Measurements from ENCODE around the gene SLC25A30. TPM values are rescaled to one million over a fixed set of nuclear protein-coding genes. Genes with fewer than 3 reads are reported as not detected.

Gene SLC25A30, protein sequence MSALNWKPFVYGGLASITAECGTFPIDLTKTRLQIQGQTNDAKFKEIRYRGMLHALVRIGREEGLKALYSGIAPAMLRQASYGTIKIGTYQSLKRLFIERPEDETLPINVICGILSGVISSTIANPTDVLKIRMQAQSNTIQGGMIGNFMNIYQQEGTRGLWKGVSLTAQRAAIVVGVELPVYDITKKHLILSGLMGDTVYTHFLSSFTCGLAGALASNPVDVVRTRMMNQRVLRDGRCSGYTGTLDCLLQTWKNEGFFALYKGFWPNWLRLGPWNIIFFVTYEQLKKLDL
- 10 to 100 TPM; 32.6 to 38.4 TPM for total RNA-seq

DNA sequence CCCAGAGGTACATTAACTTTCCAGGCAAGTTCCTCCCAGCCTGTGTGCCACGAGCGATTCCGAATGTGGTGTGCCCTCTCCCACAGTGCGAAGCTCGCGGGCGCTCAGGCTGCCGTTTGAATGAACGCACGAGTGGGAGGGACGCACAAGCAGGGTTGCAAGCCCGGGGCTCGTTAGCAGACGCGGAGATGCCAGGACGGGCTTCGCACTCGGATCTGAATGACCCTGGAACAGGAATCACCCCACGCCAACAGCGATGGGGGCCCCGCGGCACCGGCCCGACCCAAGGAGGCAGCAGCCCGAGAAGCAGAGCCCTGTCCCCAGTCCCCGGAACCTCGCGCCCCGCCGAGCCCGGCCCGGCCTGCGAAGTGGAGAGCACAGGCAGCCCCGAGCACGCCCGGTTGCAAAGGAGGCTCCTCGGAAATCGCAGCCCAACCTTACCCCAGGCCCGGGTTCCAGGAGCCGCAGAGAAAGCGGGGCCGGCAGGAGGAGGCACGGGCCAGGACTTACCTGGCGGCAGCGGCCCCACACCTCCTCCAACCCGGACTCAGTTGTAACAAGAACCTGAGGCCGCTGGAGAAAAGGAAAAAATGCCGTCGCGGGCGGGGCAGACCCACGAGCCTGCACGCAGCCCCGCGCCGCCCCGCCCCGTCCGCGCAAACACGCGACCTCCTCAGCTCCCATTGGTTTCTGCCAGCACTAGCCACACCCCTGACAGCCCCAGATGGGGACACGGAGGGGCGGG, at the start of gene SLC25A30:
Gene SLC25A30 (minus strand): TSS at position 584 of the 745 bp plus-strand sequence. CDS start 6,948 bp downstream, outside the sequence.
- no peaks in the 10 kb centered on the region for H3K27me3 ChIP-seq
- peaks cover 0 to 35% of the 10 kb centered on the region in 2 donors for H3K4me1 ChIP-seq

GRCh38 chr13:45466359-45466758, 48.2 kb upstream of the SLC25A30 start:
- H3K36me3 ChIP-seq = no peaks in the 10 kb centered on the region
- peaks cover 0 to 44% of the 10 kb centered on the region in 2 donors for H3K4me1 ChIP-seq
- DNase-seq (ENCODE audit: low spot score) = no peak
- H3K27me3 ChIP-seq = no peaks in the 10 kb centered on the region
- no peak overlapping the region for H3K4me3 ChIP-seq
- peak overlapping the region in 1 of 2 donors; percentile 3 for H3K27ac ChIP-seq
- TF ChIP-seq, protein P1, sequence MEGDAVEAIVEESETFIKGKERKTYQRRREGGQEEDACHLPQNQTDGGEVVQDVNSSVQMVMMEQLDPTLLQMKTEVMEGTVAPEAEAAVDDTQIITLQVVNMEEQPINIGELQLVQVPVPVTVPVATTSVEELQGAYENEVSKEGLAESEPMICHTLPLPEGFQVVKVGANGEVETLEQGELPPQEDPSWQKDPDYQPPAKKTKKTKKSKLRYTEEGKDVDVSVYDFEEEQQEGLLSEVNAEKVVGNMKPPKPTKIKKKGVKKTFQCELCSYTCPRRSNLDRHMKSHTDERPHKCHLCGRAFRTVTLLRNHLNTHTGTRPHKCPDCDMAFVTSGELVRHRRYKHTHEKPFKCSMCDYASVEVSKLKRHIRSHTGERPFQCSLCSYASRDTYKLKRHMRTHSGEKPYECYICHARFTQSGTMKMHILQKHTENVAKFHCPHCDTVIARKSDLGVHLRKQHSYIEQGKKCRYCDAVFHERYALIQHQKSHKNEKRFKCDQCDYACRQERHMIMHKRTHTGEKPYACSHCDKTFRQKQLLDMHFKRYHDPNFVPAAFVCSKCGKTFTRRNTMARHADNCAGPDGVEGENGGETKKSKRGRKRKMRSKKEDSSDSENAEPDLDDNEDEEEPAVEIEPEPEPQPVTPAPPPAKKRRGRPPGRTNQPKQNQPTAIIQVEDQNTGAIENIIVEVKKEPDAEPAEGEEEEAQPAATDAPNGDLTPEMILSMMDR (IDR thresholded peaks at IDR 0.05) = no peak
- H3K9me3 ChIP-seq = no peaks in the 10 kb centered on the region

More for the DNA sequence above, at the start of gene SLC25A30:
- Histone ChIP-seq H3K27ac (peak within 1 kb of the TSS; percentile 91 to 94), H3K4me3 (peak within 1 kb of the TSS; percentile 68 to 69), H3K9me3 (no peaks in the 10 kb centered on the region), H3K36me3 (no peaks in the 10 kb centered on the region)
- DNase-seq (ENCODE audit: low spot score) = peak; percentile 94
- TF ChIP-seq, protein P1 (IDR thresholded peaks at IDR 0.05) = no peak

- peak; percentile 96 for DNase-seq (ENCODE audit: low spot score)
- Histone ChIP-seq H3K27me3 (no peaks in the 10 kb centered on the region), H3K4me3 (peak within 1 kb of the TSS; percentile 87 to 97), H3K36me3 (no peaks in the 10 kb centered on the region), H3K27ac (peak within 1 kb of the TSS; percentile 91 to 97), H3K9me3 (no peaks in the 10 kb centered on the region), H3K4me1 (peaks cover 0 to 44% of the 10 kb centered on the region in 2 donors)
- TF ChIP-seq, protein P1 (IDR thresholded peaks at IDR 0.05) = no peak
Measured at GRCh38 chr13:45464687-45465453, 46.7 kb upstream of the SLC25A30 start, which contains the start of gene COG3. COG3 (plus strand) TSS chr13:45464939; CDS start chr13:45465037, 98 bp downstream.

DNA sequence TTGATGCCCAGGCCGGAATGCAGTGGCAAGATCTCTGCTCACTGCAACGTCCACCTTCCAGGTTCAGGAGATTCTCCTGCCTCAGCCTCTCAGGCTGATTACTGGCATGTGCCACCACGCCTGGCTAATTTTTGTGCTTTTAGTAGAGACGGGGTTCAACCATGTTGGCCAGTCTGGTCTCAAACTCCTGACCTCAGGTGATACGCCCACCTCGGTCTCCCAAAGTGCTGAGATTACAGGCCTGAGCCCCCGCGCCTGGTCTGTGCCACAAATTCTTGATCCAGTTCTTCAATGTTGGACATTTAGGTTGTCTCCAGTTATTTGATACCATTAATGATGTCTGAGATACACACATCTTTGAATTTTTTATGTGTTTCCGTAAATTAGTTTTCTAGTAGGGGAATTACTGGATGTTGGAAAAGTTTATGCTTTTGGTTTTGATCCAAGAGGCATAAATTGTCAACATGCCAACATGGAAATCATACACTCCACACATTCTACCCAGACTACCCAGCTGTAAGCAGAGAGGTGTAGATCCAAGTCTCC, 46.0 kb upstream of the SLC25A30 start:
- TF ChIP-seq, protein P1 (IDR thresholded peaks at IDR 0.05) = no peak
- H3K27ac ChIP-seq = peak overlapping the region; percentile 91 to 97
- no peaks in the 10 kb centered on the region for H3K9me3 ChIP-seq
- H3K4me3 ChIP-seq = peak overlapping the region; percentile 87 to 97
- no peaks in the 10 kb centered on the region for H3K27me3 ChIP-seq
- no peak for DNase-seq (ENCODE audit: low spot score)
- H3K4me1 ChIP-seq = peaks cover 0 to 42% of the 10 kb centered on the region in 2 donors
- H3K36me3 ChIP-seq = no peaks in the 10 kb centered on the region

GRCh38 chr13:45456196-45456972, 38.2 kb upstream of the SLC25A30 start:
- H3K9me3 ChIP-seq = no peaks in the 10 kb centered on the region
- H3K27me3 ChIP-seq = no peaks in the 10 kb centered on the region
- H3K27ac ChIP-seq = no peak overlapping the region
- H3K36me3 ChIP-seq = no peaks in the 10 kb centered on the region
- TF ChIP-seq, protein P1 (IDR thresholded peaks at IDR 0.05) = no peak
- no peak overlapping the region for H3K4me3 ChIP-seq
- no peaks in the 10 kb centered on the region for H3K4me1 ChIP-seq
- DNase-seq (ENCODE audit: low spot score) = no peak
